GM19328 (cell line): Measurements from ENCODE around the gene RMND1.

Experiments
- ATAC-seq: cut with Tn5 transposase; IDR thresholded peaks from one replicate; pipeline ENCODE4 v1.9.1; 2021; ENCODE audit warnings: mild to moderate bottlenecking, moderate library complexity; ENCODE audit not compliant: unreplicated experiment

The RMND1 gene

DNA sequence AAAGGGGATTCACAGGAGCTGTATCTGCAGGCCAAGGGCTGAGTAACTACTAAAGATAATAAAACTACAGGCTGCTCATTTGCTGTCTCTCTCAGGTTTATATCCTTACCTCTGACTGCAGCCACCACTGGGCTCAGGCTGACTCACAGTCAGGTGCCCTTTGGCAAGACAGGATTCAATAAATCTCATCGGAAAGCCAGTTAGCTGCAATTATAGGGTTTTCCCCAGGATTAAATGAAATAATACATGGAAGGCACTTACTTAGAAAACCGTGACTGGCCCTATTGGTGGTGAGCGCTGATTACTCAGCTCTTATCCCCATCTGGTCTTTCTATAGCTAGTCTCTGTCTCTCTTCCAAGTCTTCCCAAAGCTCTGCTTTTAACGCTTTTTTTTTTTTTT, 26.4 kb downstream of the RMND1 start:
- no peak for ATAC-seq

DNA sequence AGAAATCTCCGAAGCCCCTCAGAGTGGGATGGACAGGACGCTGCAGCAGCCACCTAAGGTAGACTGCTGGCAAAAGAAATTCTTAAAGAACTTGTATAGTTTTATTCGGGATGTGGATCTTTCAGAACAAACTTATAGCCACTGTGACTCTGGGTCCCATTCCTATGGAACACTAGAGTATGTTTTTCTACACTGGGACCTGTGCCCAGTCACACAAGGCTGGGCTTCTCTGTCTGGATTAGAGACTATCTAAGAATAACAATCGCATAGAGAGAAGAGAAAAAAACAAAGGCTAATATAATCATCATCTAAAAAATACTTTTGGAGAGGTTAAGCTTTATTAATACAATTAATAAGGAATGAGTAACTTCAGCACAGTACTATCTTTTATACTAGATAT, 28.9 kb downstream of the RMND1 start:
- ATAC-seq = no peak

DNA sequence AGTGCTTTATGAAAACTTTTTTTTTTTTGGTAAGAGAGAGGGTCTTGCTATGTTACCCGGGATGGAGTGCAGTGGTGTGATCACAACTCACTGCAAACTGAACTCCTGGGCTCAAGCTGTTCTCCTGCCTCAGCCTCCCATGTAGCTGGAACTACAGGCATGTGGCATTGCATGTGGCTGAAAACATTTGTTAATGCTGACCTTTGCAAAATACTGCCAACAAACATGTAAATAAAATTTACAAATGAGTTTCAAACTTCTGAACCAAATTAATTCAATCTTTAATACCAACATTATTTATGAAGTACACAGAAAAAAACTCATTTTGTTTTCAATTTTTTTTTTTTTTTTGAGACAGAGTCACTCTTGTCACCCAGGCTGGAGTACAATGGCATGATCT, 34.4 kb downstream of the RMND1 start:
- no peak for ATAC-seq

DNA sequence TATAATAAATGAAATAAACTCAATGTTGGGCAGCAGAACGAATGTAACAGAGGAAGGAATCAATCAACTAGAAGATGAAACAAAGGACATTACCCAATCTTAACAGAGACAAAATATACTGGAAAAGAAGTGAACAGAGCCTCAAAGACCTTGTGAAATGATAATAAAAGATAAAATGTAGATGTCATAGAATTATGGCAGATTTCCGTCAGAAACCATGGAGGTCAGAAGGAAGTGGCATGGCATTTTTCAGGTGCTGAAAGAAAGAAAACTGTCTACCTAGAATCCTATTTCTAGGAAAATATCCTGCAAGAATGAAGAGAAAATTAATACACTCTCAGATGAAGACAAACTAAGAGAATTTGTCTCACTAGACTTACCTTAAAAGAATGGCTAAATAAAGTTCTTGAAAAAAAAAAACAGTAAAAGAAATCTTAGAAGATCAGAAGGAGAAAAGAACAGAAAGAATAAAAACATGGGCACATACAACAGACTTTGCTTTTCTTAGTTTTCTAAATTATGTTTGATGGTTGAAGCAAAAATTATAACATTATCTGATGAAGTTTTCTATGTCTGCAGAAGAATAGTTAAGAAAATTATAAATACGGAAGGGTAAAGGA, 37.2 kb downstream of the RMND1 start:
- no peak for ATAC-seq

DNA sequence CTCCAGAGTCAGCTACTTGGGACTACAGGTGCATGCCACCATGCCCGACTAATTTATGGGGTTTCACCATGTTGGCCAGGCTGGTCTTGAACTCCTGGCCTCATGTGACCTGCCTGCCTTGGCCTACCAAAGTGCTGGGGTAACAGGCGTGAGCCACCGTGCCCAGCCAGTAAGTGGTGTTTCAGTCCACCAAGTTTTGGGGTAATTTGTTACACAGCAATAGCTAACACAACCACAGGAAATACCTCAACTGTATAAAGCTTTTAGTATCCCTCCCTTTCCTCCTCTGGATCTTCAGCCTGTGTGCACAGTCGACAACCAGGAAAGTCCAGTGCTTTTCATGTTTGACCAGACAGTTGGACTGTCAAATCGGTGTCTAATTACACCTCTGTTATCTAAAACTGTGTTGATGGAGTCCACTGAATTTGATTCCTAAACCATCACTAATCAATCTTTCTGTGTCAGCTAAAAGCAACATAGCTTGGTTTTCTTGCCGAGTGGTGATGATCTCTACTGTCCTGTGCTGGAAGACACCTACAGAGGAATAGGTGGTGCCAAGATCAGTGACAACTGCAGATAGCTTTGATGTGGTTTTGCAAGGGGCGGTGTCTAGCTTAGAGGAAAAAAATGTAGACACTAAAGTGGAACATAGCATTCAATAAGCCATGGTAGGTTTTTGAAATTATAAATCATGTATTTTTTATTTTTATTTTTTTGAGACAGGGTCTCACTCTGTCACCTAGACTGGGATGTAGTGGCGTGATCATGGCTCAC, 38.4 kb downstream of the RMND1 start:
- no peak for ATAC-seq

DNA sequence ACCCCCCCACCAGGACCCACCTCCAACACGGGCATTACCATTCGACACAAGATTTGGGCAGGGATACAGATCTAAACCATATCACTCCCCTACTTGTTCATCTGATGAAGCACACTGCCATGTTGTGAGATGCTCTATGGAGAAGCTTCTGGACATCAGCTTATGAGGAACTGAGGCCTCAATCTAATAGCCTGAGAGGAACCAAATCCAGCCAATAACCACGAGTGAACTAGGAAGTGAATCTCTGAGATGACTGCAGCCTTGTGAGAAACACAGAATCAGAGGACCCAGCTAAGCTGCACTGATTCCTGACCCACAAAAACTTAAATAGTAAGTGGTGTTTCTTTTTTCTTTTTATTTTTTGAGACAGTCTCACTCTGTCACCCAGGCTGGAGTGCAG, 39.0 kb downstream of the RMND1 start:
- ATAC-seq = no peak

DNA sequence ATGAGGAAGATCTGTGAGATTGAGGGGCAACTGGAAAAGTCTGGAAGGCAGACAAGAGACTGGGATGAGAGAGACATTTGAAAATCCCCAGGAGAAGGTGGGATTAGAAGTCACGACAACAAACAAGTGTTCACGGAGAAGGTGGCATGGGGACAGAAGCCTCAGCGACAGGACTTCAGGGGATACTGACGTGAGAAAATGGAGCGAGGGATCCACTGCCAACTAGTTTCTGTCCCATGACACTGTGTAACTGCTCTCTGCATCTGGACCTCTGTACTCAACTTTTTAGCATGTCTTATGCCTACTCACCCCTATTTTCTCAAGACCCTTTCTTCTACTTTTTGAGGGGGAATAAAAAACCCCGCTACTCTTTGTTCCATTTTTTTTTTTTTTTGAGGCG, 42.2 kb downstream of the RMND1 start:
- no peak for ATAC-seq

DNA sequence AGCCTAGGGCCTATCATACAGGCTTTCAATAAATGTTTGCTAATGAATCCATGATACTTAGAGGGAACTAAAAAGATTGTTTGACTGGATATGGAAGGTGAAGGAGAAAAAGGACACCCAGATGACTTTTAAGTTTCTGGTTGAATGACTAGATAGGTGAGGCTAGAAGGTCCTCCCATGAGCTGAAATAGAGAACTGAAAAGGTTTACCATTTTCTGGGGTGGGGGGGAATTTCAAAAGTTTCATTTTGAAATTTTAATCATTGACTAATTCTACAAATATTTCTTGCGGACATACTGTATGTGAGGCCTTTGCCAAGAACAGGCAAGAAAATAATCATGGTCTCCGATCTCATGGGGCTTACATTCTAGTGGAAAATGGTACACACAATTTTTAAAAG, 42.7 kb downstream of the RMND1 start:
- no peak for ATAC-seq

DNA sequence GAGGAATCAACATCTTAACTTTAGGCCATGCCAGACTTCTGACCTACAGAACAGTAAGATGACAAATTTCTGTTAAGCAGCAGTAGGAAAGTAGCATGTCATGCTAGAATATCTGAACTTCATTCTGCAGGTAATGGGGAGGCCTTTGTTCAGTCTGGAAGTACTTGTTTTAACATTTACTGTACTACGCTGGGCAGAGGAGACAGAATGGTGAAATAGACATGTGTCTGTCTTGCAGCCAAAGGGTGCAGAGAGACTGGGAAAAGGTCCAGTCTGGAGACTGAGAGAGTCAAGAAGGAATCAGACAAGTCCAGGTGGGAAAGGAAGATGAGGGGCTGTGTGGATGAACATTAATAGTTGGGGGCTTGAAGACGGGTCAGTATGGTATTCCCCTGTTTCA, 43.1 kb downstream of the RMND1 start:
- no peak for ATAC-seq

DNA sequence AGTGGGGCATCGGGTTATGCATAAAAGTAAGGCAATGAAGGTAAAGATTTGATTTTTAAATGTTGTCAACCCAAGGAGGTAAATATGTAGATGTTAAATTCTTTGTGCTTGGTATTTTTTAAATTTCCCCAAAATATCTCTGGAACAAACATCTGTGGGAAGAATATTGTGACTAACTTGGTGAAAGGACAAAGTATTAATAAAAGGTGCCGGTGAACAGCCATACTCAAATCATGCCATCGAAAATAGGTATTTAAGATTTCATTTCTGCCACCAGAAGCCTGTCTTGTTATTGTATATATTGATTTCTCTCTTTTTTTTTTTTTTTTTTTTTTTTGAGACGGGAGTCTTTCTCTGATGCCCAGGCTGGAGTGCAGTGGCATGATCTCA, 48.0 kb downstream of the RMND1 start:
- ATAC-seq = no peak

DNA sequence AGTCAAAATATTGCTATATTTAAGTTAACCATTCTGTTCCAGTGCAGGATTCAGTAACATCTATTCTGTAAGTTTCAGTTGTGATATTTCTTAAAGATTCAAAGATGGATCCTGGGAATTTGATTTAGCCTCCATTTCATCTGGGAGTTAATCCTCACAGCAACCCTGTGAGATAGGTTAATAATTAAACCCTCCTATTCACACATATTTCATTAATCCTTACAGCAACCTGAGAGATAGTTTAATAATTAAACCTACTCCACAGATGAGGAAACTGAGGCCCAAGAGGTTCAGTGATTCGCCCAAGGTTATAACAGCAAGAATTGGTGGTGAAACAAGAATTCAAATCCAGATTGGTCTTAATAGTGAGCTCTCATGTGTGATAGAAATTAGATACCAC, 49.7 kb downstream of the RMND1 start:
- no peak for ATAC-seq

DNA sequence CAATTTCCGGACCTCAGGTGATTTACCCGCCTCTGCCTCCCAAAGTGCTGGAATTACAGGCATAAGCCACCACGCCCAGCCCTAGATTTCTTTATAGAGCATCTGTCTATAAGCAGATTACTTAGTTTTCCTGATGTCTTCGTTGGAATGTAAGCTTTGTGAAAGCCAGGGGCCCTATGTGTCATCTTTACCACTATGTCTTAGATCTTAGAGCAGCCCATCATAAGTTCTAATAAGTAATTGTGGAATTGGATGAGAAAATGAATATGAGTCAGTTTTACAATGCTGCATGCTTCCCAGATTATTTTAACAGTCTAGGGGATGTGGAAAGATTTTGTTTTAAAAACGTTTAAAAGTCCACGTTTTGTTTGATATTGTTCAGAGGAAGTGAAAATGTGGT, 51.5 kb downstream of the RMND1 start:
- ATAC-seq = no peak

DNA sequence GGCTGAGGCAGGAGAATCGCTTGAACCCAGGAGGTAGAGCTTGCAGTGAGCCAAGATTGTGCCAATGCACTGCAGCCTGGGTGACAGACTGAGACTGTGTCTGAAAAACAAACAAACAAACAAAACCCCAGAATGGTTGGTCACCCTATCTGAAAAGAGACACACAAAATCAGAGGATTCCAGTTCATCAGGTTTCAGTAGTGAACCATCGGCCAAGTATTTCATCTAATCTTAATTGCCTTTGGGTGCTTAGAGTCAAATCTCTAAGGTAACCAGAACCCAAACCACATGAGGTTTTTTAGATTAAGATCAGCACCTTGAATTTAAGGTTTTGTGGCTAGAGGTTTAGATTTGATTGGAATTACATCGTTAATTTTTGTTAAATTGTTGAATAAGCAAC, 52.2 kb downstream of the RMND1 start:
- no peak for ATAC-seq

DNA sequence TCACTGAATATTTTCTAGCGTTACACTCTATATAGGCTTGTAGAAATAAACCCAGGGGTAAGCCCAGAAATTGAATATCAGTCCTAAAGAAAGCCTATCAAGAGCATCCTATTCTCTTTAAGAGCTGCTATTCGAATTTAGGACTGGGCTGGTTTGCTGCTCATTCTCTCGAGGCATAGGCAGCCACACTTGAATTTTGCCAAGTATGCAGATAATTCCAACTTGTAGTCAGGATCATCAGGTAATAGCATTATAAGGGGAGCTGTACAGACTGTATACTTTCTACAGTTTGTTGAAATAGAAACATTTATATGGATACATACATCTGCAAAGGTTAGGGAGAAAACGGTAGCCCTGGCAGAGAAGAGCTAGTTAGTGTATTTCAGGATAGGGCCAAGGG, 58.5 kb downstream of the RMND1 start:
- no peak for ATAC-seq

DNA sequence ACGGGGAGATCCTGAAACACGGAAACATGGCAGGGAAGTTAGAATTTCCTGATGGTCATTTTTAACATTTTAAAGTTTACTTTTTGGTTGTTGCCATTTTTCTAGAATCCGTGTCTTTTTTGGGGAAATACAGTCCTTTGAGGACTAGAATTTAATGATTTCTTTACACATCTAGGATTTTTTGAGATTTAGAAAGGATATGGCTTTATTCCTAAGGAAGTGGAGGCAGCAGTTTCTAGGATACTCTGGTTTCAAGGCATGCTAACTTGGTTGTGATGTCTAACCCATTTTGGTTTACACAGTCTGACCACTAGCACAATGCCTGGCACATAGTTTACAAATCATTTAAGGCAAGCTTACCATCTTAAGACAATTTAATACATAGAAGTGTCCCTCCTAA, 59.5 kb downstream of the RMND1 start:
- no peak for ATAC-seq

DNA sequence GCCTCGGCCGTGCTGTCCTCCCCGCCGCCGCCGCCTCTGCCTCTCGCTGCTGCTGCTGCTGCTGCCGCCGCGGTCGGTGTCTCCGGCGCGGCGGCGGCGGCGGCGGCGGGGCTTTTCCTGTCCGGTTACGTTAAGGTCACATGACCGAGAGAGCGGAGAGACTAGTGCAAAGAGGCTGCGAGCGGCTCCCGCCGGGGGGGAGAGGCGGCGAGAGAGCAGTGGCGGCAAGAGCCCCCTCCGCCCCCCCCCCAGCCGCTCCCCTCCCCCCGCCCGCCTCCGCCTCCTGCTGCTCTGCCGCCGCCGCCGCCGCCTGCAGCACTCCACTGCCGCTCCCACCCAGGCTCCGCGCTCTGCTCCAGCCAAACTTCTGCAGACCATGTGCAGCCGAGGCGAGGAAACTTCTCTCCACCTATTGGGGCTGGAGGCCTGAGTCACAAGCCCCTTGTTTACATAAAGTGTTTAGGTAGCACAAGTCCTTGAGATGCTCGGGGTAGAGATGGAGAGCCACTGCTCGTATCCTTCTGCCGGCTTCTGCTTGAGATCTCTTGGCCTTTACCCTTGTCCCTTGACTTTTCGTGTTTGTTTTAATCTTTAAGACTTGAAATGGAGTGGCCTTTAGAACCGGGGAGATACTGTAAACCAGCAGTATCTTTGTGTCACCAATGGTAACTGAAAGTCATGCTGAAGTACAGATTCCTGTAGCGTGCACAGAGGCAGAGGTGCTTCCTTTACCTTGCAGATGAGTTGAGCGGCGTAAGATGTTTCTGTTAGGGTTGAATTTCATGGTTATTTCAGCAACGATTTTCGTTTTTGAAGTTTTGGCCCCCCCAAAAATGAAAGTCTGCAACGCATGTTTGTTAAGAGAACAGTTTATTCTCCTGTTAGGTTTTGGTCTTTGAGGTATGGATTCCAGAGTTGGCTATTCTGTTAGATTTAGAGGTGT, 60.2 kb downstream of the RMND1 start, which contains the start of gene ZBTB2:
Gene ZBTB2 (minus strand): TSS at position 89 of the 943 bp plus-strand sequence. CDS start 17,922 bp downstream, outside the sequence.
- no peak for ATAC-seq

DNA sequence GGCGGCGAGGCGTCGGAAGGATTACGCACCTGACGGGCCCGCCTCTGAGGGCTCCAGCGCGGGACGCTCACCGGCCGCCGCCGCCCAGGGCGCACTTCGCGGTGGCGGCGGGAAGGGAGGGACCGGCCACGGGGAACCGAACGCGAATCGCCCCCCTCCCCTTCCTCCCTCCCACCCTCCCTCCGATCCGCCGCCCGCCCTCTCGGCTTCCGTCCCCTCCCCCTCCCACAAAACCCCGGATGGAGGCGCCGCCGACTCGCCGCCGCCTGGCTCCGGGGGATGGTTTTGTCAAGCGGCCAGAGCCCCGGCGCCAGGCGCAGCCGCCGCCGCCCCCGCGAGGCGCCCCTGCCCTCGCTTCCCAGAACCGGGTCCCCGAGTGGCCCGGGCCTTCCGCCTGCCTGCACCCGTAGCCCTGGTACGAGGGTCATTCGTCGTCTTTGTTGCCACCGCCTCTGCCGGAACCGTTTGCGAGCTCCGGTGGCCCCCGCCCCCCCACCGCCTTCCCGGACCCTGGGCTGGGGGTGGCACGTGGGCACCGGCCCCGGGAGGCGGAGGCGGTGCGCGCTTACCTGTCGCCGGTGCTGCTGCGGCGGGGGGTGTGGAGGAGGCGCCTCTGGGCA, 61.0 kb downstream of the RMND1 start:
- ATAC-seq = peak; percentile 1

DNA sequence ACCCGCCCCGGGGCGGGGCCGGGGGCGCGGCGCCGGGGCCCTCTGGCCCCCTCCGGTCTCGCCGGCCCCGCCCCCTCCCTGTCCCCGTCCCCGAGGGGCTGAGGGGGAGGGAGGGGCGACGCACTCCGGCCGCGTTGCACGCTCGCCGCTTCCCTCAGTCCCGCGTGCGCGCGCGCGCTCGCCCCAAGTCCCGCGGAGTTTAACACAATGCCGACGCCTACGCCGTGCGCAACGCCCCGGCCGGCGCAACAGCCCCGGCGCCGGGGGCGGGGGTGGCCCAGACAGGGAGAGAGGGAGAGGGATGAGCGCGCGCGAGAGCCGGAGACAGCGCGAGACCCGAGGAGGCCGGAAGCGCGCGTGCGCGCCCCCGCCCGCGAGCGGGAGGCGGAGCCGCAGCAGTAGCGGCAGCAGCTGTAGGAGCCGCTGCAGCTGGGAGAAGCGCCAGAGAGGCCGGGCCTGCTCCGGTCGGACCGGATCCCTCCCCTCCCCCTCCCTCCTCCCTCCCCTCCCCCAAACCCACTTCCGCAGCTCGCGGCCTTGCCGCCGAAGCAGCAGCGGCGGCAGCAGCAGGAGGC, 61.6 kb downstream of the RMND1 start:
- peak; percentile 80 for ATAC-seq

DNA sequence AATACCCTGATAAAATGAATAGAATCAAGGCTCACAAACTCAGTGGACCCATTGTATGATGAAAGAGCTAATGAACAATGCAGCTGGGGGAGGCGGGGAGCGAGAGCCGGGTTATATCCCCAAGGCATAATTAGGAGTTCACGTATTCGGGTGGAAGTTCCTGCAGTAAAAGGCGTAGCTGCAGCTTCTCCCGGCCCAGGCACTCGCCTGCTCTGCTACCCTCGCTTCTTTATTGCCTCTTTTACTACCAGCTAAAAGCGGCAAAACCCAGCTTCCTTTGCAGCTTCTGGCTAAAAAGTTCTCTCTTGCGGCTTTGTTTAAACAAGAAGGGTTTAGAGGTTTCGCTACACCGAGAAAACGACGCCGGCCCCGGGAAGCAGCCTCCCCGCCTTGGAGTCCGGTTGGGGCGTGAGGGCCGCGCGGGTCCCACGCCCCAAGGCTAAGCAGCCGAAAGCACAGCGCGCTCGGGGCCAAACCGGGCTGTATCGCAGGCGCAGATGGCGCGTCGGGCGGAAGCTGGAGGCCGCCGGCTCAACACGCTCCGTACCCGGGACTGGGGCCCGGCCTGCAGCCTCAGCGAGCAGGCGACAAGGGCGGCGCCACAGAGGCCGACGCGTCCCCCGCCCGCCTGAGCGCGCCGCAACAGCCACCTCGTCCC, 62.2 kb downstream of the RMND1 start:
- ATAC-seq = peak; percentile 67

DNA sequence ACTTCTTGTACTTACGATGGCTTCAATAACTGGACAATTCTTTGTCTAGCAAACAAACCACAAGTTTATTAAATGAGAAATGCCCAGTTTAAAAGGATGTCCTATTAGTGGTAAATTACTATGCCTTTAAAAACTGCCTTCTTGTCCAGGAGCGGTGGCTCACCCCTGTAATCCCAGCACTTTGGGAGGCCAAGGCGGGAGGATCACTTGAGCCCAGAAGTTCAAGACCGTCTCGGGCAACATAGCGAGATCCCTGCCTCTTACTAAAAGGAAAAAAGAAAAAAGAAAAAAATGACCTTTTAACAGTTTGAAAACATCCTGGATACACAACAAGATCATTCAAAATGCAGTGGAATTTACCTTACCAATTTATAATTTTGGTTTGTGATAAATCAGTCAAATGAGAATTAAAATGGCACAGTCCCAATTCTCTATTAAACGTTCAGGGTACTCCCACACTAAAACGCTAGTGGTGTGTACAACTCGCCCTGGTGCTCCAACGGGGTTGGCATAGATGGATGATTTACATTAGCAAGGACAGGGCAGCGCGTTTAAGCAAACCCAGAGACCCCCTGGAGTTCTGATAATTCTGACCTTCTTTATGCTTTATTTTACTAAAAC, 62.8 kb downstream of the RMND1 start:
- no peak for ATAC-seq
